Heart left ventricle (tissue), 16 donors: ENCODE data around the gene MYO7A. TPM values are rescaled to one million over a fixed set of nuclear protein-coding genes. Genes with fewer than 3 reads are reported as not detected.
A peak's percentile ranks its signal among the peaks of the same experiment; 100 is the strongest.

Source experiments
- ATAC-seq, 4 donors: fragments of 200-7000 bp; cut with Tn5 transposase; one replicate each; pipeline ENCODE4 v1.9.1; 2020 to 2022; ENCODE audit warnings: moderate library complexity in 4 of 4, mild to moderate bottlenecking in 3 of 4, moderate number of reproducible peaks in 1 of 4
- DNase-seq, 5 donors: peaks; one replicate each; pipeline ENCODE4 v3.0.0-alpha.2; 2020
- H3K27ac ChIP-seq, 12 donors: fragments of 200-600 bp; sonication (generic) in 4 of 12; one replicate each; pipeline versions ENCODE4 v1.5.0 to v1.8.0; 2016 to 2022; ENCODE audit warnings: mild to moderate bottlenecking in 2 of 12
- H3K27me3 ChIP-seq, 9 donors: fragments of 200-600 bp; sonication (generic) in 2 of 9; one replicate each; pipeline versions ENCODE4 v1.5.1 to v1.8.0; 2016 to 2022; ENCODE audit warnings: mild to moderate bottlenecking in 3 of 9
- H3K36me3 ChIP-seq, 9 donors: fragments of 200-600 bp; sonication (generic) in 2 of 9; one replicate each; pipeline versions ENCODE4 v1.5.0 to v1.8.0; 2018 to 2022; ENCODE audit warnings: mild to moderate bottlenecking in 2 of 9
- H3K4me1 ChIP-seq, 12 donors: fragments of 200-600 bp; sonication (generic) in 4 of 12; one replicate each; pipeline versions ENCODE4 v1.5.0 to v1.8.0; 2016 to 2022; ENCODE audit warnings: mild to moderate bottlenecking in 3 of 12
- H3K4me3 ChIP-seq, 12 donors: fragments of 200-600 bp; sonication (generic) in 4 of 12; one replicate each; pipeline versions ENCODE4 v1.5.0 to v1.8.0; 2017 to 2022; ENCODE audit warnings: mild to moderate bottlenecking in 9 of 12, moderate library complexity in 4 of 12
- H3K9me3 ChIP-seq, 12 donors: fragments of 200-600 bp; sonication (generic) in 4 of 12; one replicate each; pipeline versions ENCODE4 v1.5.0 to v1.8.0; 2016 to 2022; ENCODE audit warnings: mild to moderate bottlenecking in 1 of 12
- POLR2A ChIP-seq, 2 donors: fragments of 450-650 bp; IDR thresholded peaks; one replicate each; pipeline ENCODE4 v1.6.1; 2017; ENCODE audit warnings: antibody characterized with exemption in 2 of 2, mild to moderate bottlenecking in 2 of 2, moderate library complexity in 2 of 2
- WGBS, 4 donors: extraction: QIAGEN DNeasy Blood & Tissue Kit in 2 of 4; methylation state at CpG; one replicate each; pipeline versions ENCODE4 v1.1.5 to v1.1.7; 2013 to 2018; 5-methylcytosine and 5-hydroxymethylcytosine counted together
- intact Hi-C, 10 donors: fragments of 100-400 bp; cut with DNase I; formaldehyde crosslinking; loops; one replicate each; pipeline versions ENCODE4 v1.11.1 to v1.14.2; 2022
- polyA plus RNA-seq, 2 donors: library from polyadenylated mRNA; stranded (reverse); fragments of 200-250 nt; gene quantifications; one replicate each; pipeline ENCODE4 v1.2.3, GENCODE V29; 2013
- total RNA-seq, 9 donors: library from RNA; depleted of rRNA in 2 of 9; stranded (reverse); fragments of >200 nt in 2 of 9; fragmentation: NEBNext Ultra II Directional in 3 of 9; extraction: Animal tissue kit (Norgen Biotek cat#: 25700) in 3 of 9; gene quantifications; one replicate each; pipeline versions ENCODE4 v1.1.0 to v1.2.4, GENCODE V29; 2016 to 2023
- TF ChIP-seq, protein P1 (sequence below), 12 donors: fragments of 200-600 bp; sonication (generic) in 4 of 12; IDR thresholded peaks; one replicate each; pipeline versions ENCODE4 v1.5.0 to v1.8.0; 2018 to 2022; ENCODE audit warnings: antibody characterized with exemption in 12 of 12, mild to moderate bottlenecking in 5 of 12
- donor health status: ischemic (EF 13 %, LVEDD 7.1; RV severe dilation, severe dysfunction).
- donor health status: healthy with polysubstance abuse.
- donor health status: DM: no; HTN: yes; CAD: no.
- donor health status: DM: no; HTN: no; CAD: no.
- donor health status: ischemic (EF 25% LVEDD 6.9; RV normal size, moderate dysfunction).
- donor health status: ischemic (EF 25% LVEDD 5.7; RV mildly dilated, moderate dysfunction).
- donor health status: healthy.
- donor health status: DM: yes; HTN: yes; CAD: no.
- donor health status: ischemic (EF 35%, LVEDD 5.7; RV mildly dilated, moderate dysfunction).
- donor health status: nonischemic (EF 11% LVEDD 7.7; RV severe dilation, severe dysfunction).
- donor health status: DM: yes; HTN: yes; CAD: no.
- donor health status: PGD.
- donor health status: ischemic (EF 29% LVEDD 5.4; RV normal size, mild dysfunction).
- donor health status: nonischemic (EF 23%, LVEDD 6.1; RV moderate dilation, normal function).

Gene MYO7A
- total and polyA plus RNA-seq, 11 donors, result 1.0 to 17.1 (median 2.7) TPM

DNA sequence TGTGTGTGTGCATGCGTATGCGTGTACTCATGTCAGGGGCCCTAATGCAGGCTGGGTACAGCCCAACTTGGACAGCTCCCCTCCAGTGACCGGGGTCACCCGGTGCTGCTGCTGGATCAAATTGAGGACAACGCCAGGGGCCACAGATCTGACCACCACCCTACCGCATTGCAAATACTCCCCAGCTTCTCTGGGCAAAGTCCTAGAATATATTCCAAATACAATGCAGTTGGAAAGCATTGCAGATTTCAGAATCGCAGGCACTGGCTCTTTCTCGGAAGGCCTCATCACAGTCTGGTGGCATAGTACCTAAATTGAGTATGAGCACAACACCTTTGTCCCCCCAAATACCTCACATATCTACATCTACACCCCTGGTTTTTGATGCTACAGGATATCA, 43.2 kb downstream of the MYO7A start:
- peak in 1 of 5 donors; percentile 32 for DNase-seq
- Histone ChIP-seq H3K27me3 (no peaks in the 10 kb centered on the region), H3K4me3 (no peak overlapping the region), H3K27ac (no peak overlapping the region), H3K4me1 (peaks cover 0 to 19% (median 0%) of the 10 kb centered on the region in 12 donors), H3K36me3 (no peaks in the 10 kb centered on the region), H3K9me3 (no peaks in the 10 kb centered on the region)
- WGBS, 4 donors, result 87 to 98% (median 95%) methylated on average over 7 to 8 of the region's 8 CpGs
- no peak for ATAC-seq
- intact Hi-C loops, result no loop called here
- TF ChIP-seq, protein P1, sequence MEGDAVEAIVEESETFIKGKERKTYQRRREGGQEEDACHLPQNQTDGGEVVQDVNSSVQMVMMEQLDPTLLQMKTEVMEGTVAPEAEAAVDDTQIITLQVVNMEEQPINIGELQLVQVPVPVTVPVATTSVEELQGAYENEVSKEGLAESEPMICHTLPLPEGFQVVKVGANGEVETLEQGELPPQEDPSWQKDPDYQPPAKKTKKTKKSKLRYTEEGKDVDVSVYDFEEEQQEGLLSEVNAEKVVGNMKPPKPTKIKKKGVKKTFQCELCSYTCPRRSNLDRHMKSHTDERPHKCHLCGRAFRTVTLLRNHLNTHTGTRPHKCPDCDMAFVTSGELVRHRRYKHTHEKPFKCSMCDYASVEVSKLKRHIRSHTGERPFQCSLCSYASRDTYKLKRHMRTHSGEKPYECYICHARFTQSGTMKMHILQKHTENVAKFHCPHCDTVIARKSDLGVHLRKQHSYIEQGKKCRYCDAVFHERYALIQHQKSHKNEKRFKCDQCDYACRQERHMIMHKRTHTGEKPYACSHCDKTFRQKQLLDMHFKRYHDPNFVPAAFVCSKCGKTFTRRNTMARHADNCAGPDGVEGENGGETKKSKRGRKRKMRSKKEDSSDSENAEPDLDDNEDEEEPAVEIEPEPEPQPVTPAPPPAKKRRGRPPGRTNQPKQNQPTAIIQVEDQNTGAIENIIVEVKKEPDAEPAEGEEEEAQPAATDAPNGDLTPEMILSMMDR (IDR thresholded peaks at IDR 0.05), result no peak
- no peak for TF ChIP-seq POLR2A (IDR thresholded peaks at IDR 0.05)

DNA sequence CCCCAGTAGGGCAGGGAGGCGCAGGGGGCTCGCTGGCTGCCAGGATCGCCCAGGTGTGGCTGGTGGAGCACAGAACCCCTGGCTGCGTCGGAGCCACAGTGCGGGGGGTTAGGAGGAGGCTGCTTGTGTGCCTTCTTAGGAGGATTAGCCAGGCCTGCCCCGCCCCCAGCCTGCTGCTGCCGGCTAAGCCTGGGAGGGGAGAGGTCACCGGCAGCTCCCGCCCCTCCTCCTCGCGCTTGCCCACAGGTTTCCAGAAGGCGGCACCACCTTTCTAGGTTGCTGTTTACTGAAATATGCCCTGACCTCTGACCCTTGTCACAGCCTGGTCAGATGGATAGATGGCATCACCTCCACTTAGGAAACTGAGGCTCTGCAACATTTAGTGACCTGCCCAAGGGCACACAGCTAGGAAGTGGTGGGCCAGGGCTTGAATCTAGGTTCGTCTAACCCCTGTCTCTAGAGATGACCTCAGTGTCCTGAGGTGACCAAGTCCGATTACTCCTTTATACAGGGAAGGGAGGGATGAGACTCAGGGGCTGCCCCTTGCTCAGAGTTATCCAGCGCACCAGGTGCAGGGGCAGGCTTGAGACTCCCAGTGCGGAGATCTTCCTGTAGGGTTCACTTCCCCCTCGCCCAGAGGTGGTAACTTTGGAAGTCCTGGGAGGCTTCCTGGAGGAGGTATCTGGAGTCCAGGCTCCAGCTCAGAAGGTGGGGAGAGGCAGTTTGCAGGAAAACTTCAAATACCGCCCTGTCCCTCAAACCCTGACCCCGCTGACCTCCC, 44.0 kb downstream of the MYO7A start:
- Histone ChIP-seq H3K9me3 (no peaks in the 10 kb centered on the region), H3K27me3 (no peaks in the 10 kb centered on the region), H3K36me3 (no peaks in the 10 kb centered on the region), H3K4me1 (peaks cover 0 to 23% (median 0%) of the 10 kb centered on the region in 12 donors), H3K27ac (no peak overlapping the region), H3K4me3 (no peak overlapping the region)
- intact Hi-C loops, result no loop called here
- peak in 1 of 5 donors; percentile 54 for DNase-seq
- no peak for ATAC-seq
- TF ChIP-seq, protein P1 (IDR thresholded peaks at IDR 0.05), result no peak
- TF ChIP-seq POLR2A (IDR thresholded peaks at IDR 0.05), result no peak
- WGBS, 4 donors, result 69 to 77% (median 71%) methylated on average over 13 to 20 of the region's 20 CpGs

DNA sequence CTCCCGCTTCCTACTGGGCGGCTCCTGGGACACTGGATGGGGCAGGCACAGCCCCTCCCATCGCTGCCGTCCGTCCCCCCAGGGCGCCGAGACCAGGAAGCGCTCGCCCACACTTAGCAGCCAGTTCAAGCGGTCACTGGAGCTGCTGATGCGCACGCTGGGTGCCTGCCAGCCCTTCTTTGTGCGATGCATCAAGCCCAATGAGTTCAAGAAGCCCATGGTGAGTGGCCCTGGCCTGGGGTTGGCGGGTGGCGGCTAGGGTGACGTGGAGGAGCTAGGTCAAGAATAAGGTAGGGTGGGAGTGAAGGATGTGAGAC, 44.6 kb downstream of the MYO7A start:
- H3K36me3 ChIP-seq, result no peaks in the 10 kb centered on the region
- TF ChIP-seq POLR2A (IDR thresholded peaks at IDR 0.05), result no peak
- TF ChIP-seq, protein P1 (IDR thresholded peaks at IDR 0.05), result no peak
- WGBS, 4 donors, result 62 to 66% (median 62%) methylated on average over 15 to 16 of the region's 16 CpGs
- no peak overlapping the region for H3K27ac ChIP-seq
- no peaks in the 10 kb centered on the region for H3K27me3 ChIP-seq
- no peak overlapping the region for H3K4me3 ChIP-seq
- ATAC-seq (no peak), DNase-seq (peak in 1 of 5 donors; percentile 61)
- H3K4me1 ChIP-seq, result peaks cover 0 to 23% (median 0%) of the 10 kb centered on the region in 12 donors
- H3K9me3 ChIP-seq, result no peaks in the 10 kb centered on the region
- intact Hi-C loops, result no loop called here

DNA sequence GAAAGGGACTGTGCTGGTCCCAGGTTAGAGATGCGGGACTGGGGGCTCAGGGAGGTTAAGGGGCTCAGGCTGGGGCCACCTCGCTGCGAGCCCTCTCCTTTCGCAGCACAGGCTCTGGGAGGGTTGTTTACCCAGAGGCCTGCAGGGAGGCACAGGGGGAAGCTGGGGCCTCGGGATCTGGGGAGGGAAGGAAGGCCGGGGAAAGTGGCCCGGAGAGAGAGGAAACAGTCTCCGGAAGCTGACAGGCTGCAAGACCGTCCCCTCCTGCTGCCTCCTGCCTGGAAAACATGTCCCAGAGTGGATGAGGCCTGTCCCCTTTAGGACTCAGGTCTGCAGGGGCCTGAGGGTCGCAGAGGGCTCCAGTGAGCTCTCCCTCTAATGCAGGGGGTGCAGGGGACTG, 45.4 kb downstream of the MYO7A start:
- peak in 1 of 5 donors; percentile 70 for DNase-seq
- TF ChIP-seq, protein P1 (IDR thresholded peaks at IDR 0.05), result no peak
- no peak for TF ChIP-seq POLR2A (IDR thresholded peaks at IDR 0.05)
- Histone ChIP-seq H3K27me3 (no peaks in the 10 kb centered on the region), H3K36me3 (peaks cover 0 to 2% (median 0%) of the 10 kb centered on the region in 9 donors), H3K27ac (peak overlapping the region in 1 of 12 donors; percentile 27), H3K4me1 (peaks cover 0 to 23% (median 0%) of the 10 kb centered on the region in 12 donors), H3K9me3 (no peaks in the 10 kb centered on the region), H3K4me3 (no peak overlapping the region)
- peak in 1 of 4 donors; percentile 40 for ATAC-seq
- 62 to 68% (median 62%) methylated on average over 9 to 10 of the region's 10 CpGs for WGBS, 4 donors
- intact Hi-C loops, result no loop called here
